Measurements from ENCODE around the gene IFI44L. TPM values are rescaled to one million over a fixed set of nuclear protein-coding genes. Genes with fewer than 3 reads are reported as not detected.

IFI44L gene
- total and polyA plus RNA-seq, 4 donors, result 2.1 to 6.5 (median 2.9) TPM

DNA sequence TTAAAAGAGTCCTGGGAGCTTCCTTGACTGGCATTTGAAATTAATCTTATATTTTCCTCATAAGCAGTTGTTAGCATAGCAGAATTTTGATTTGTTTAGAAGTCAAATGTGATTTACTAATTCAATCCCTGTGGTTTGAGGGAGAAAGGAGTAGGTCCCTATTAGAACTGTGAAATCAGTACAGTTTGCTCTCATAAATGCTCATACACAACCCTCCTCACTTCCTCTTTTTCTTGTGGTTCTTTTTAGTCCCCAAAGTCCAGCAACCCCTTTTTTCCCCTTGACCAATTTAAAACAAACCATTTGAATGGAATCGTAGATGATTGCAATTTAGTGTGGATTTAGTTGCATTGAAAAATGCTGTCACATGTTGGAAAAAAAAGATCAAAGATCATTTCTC, 20.2 kb downstream of the IFI44L start (continued):
- TF ChIP-seq YY1 (IDR thresholded peaks at IDR 0.05), result no peak

DNA sequence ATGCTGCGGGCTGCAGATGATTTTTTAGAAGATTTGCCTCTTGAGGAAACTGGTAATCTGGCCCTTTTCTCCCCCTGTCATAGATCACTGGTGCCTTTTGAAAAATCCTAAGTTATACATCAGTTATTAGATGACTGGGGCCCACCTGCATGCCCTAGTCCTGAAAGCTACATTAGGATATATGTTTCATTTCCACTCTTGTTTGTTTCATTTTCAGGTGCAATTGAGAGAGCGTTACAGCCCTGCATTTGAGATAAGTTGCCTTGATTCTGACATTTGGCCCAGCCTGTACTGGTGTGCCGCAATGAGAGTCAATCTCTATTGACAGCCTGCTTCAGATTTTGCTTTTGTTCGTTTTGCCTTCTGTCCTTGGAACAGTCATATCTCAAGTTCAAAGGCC, 21.3 kb downstream of the IFI44L start:
- H3K27ac ChIP-seq (ENCODE audit: low read depth in 1 of 2, low read length in 2 of 2), result no peak overlapping the region
- no peak for DNase-seq (ENCODE audit: low spot score)
- WGBS, result 92% methylated on average over 4 of the region's 4 CpGs
- no peaks in the 10 kb centered on the region for H3K27me3 ChIP-seq (ENCODE audit: control insufficient read depth in 4 of 4, insufficient read depth in 4 of 4, low read length in 3 of 4)
- no peak overlapping the region for H3K4me3 ChIP-seq (ENCODE audit: low read depth in 1 of 3, low read length in 3 of 3)
- H3K9ac ChIP-seq (ENCODE audit: low read depth in 1 of 2, low read length in 2 of 2), result no peak overlapping the region
- peaks cover 0 to 1% (median 0%) of the 10 kb centered on the region in 4 donors for H3K9me3 ChIP-seq (ENCODE audit: control insufficient read depth in 4 of 4, low read length in 3 of 4)
- TF ChIP-seq, protein P1, sequence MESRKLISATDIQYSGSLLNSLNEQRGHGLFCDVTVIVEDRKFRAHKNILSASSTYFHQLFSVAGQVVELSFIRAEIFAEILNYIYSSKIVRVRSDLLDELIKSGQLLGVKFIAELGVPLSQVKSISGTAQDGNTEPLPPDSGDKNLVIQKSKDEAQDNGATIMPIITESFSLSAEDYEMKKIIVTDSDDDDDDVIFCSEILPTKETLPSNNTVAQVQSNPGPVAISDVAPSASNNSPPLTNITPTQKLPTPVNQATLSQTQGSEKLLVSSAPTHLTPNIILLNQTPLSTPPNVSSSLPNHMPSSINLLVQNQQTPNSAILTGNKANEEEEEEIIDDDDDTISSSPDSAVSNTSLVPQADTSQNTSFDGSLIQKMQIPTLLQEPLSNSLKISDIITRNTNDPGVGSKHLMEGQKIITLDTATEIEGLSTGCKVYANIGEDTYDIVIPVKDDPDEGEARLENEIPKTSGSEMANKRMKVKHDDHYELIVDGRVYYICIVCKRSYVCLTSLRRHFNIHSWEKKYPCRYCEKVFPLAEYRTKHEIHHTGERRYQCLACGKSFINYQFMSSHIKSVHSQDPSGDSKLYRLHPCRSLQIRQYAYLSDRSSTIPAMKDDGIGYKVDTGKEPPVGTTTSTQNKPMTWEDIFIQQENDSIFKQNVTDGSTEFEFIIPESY (IDR thresholded peaks at IDR 0.05), result no peak
- TF ChIP-seq GABPA (IDR thresholded peaks at IDR 0.05 in 1 of 2, conservative IDR thresholded peaks at IDR 0.05 in 1 of 2), result no peak
- no peak for TF ChIP-seq EGR1 (IDR thresholded peaks at IDR 0.05; ENCODE audit: low read depth in 2 of 2)
- TF ChIP-seq, protein P2, sequence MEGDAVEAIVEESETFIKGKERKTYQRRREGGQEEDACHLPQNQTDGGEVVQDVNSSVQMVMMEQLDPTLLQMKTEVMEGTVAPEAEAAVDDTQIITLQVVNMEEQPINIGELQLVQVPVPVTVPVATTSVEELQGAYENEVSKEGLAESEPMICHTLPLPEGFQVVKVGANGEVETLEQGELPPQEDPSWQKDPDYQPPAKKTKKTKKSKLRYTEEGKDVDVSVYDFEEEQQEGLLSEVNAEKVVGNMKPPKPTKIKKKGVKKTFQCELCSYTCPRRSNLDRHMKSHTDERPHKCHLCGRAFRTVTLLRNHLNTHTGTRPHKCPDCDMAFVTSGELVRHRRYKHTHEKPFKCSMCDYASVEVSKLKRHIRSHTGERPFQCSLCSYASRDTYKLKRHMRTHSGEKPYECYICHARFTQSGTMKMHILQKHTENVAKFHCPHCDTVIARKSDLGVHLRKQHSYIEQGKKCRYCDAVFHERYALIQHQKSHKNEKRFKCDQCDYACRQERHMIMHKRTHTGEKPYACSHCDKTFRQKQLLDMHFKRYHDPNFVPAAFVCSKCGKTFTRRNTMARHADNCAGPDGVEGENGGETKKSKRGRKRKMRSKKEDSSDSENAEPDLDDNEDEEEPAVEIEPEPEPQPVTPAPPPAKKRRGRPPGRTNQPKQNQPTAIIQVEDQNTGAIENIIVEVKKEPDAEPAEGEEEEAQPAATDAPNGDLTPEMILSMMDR (IDR thresholded peaks at IDR 0.05; ENCODE audit: low read depth, low read length, missing input control), result no peak
- no peak for TF ChIP-seq YY1 (IDR thresholded peaks at IDR 0.05)
- no peak for TF ChIP-seq HNF4A (conservative IDR thresholded peaks at IDR 0.05)
- no peak for TF ChIP-seq NR2F2 (IDR thresholded peaks at IDR 0.05)
- no peak for TF ChIP-seq RAD21 (IDR thresholded peaks at IDR 0.05)
- no peak for TF ChIP-seq HNF4G (IDR thresholded peaks at IDR 0.05)
- TF ChIP-seq JUND (IDR thresholded peaks at IDR 0.05), result no peak
- TF ChIP-seq RXRA (IDR thresholded peaks at IDR 0.05), result no peak
- peaks cover 0 to 4% (median 1%) of the 10 kb centered on the region in 4 donors for H3K36me3 ChIP-seq (ENCODE audit: control insufficient read depth in 4 of 4, insufficient read depth in 3 of 4, low read depth in 1 of 4, low read length in 3 of 4)
- no peaks in the 10 kb centered on the region for H3K4me1 ChIP-seq (ENCODE audit: control insufficient read depth in 4 of 4, insufficient read depth in 4 of 4, low read length in 3 of 4)

- no peak overlapping the region for H3K4me3 ChIP-seq (ENCODE audit: low read depth in 1 of 3, low read length in 3 of 3)
- no peak for DNase-seq (ENCODE audit: low spot score)
- no peak overlapping the region for H3K9ac ChIP-seq (ENCODE audit: low read depth in 1 of 2, low read length in 2 of 2)
- TF ChIP-seq FOXA1 (IDR thresholded peaks at IDR 0.05), result no peak
- TF ChIP-seq, protein P1 (IDR thresholded peaks at IDR 0.05), result no peak
- peaks cover 0 to 8% (median 1%) of the 10 kb centered on the region in 4 donors for H3K4me1 ChIP-seq (ENCODE audit: control insufficient read depth in 4 of 4, insufficient read depth in 4 of 4, low read length in 3 of 4)
- peaks cover 0 to 4% (median 1%) of the 10 kb centered on the region in 4 donors for H3K36me3 ChIP-seq (ENCODE audit: control insufficient read depth in 4 of 4, insufficient read depth in 3 of 4, low read depth in 1 of 4, low read length in 3 of 4)
- 62% methylated on average over 1 of the region's 1 CpG for WGBS
- peaks cover 0 to 1% (median 0%) of the 10 kb centered on the region in 4 donors for H3K9me3 ChIP-seq (ENCODE audit: control insufficient read depth in 4 of 4, low read length in 3 of 4)
- no peak overlapping the region for H3K27ac ChIP-seq (ENCODE audit: low read depth in 1 of 2, low read length in 2 of 2)
- no peaks in the 10 kb centered on the region for H3K27me3 ChIP-seq (ENCODE audit: control insufficient read depth in 4 of 4, insufficient read depth in 4 of 4, low read length in 3 of 4)
Measured at GRCh38 chr1:78645723-78646122, 25.5 kb downstream of the IFI44L start.
